Activated CD4-positive, alpha-beta memory T cell treated with anti-CD3 and anti-CD28 coated beads for 36 hours (primary cell): ENCODE results near the gene GRID1. TPM values are rescaled to one million over a fixed set of nuclear protein-coding genes. Genes with fewer than 3 reads are reported as not detected.

ENCODE experiments used
- CTCF ChIA-PET: fragments of 350-600 bp; sonication (Branson Sonifier 250); formaldehyde crosslinking; loops from one replicate; lab custom pipeline; 2021; ENCODE audit warnings: antibody characterized with exemption, inconsistent platforms; lab: Charles Lee
- POLR2A ChIA-PET: fragments of 350-600 bp; sonication (Branson Sonifier 250); formaldehyde crosslinking; loops from one replicate; lab custom pipeline; 2021; ENCODE audit warnings: antibody characterized with exemption; lab: Charles Lee
- DNase-seq: peaks from one replicate; pipeline ENCODE4 v3.0.0-alpha.2; 2020
- H3K27ac Mint-ChIP-seq: one replicate; pipeline ENCODE4 v1.8.0; 2021; ENCODE audit warnings: mixed read lengths
- H3K27me3 Mint-ChIP-seq: one replicate; pipeline ENCODE4 v1.8.0; 2021; ENCODE audit warnings: mixed read lengths
- H3K36me3 Mint-ChIP-seq: one replicate; pipeline ENCODE4 v1.8.0; 2021; ENCODE audit warnings: mixed read lengths
- H3K4me1 Mint-ChIP-seq: one replicate; pipeline ENCODE4 v1.8.0; 2021; ENCODE audit warnings: low read depth, mixed read lengths
- H3K4me3 Mint-ChIP-seq: one replicate; pipeline ENCODE4 v1.8.0; 2021; ENCODE audit warnings: mild to moderate bottlenecking, mixed read lengths
- H3K9me3 Mint-ChIP-seq: one replicate; pipeline ENCODE4 v1.8.0; 2021; ENCODE audit warnings: mixed read lengths
- intact Hi-C: fragments of 100-400 bp; cut with micrococcal nuclease; formaldehyde crosslinking; loops from one replicate; pipeline ENCODE4 v1.15.1; 2023
- total RNA-seq, 2 experiments: library from RNA; stranded (reverse); gene quantifications; one replicate each; pipeline ENCODE4 v1.2.3, GENCODE V29; 2021

GRID1 gene
- total RNA-seq, 2 experiments from 2014 or later: not detected

GRCh38 chr10:86312701-86313270, 53.8 kb downstream of the GRID1 start:
- DNase-seq: no peak
- peaks cover 4% of the 10 kb centered on the region for H3K27me3 Mint-ChIP-seq
- H3K27ac Mint-ChIP-seq: no peak overlapping the region
- no peak overlapping the region for H3K4me3 Mint-ChIP-seq
- no peaks in the 10 kb centered on the region for H3K9me3 Mint-ChIP-seq
- no peaks in the 10 kb centered on the region for H3K36me3 Mint-ChIP-seq
- ChIA-PET CTCF (no interaction called here), POLR2A (no interaction called here)
- intact Hi-C loops: no loop called here
- H3K4me1 Mint-ChIP-seq: no peaks in the 10 kb centered on the region

- POLR2A ChIA-PET: no interaction called here
- Mint-ChIP-seq H3K4me3 (no peak overlapping the region), H3K27ac (no peak overlapping the region), H3K36me3 (no peaks in the 10 kb centered on the region), H3K4me1 (no peaks in the 10 kb centered on the region), H3K27me3 (peaks cover 4% of the 10 kb centered on the region), H3K9me3 (no peaks in the 10 kb centered on the region)
- DNase-seq: no peak
- intact Hi-C loops: no loop called here
- CTCF ChIA-PET: no interaction called here
These were observed 54.7 kb downstream of the GRID1 start for GRCh38 chr10:86311906-86312305.

- DNase-seq: no peak
- no peaks in the 10 kb centered on the region for H3K36me3 Mint-ChIP-seq
- no peak overlapping the region for H3K4me3 Mint-ChIP-seq
- no peak overlapping the region for H3K27ac Mint-ChIP-seq
- H3K27me3 Mint-ChIP-seq: peaks cover 4% of the 10 kb centered on the region
- intact Hi-C loops: no loop called here
- POLR2A ChIA-PET: no interaction called here
- H3K9me3 Mint-ChIP-seq: no peaks in the 10 kb centered on the region
- no peaks in the 10 kb centered on the region for H3K4me1 Mint-ChIP-seq
- CTCF ChIA-PET: no interaction called here
These were observed 55.4 kb downstream of the GRID1 start for GRCh38 chr10:86311190-86311589.

- no peak for DNase-seq
- Mint-ChIP-seq H3K9me3 (no peaks in the 10 kb centered on the region), H3K36me3 (no peaks in the 10 kb centered on the region), H3K4me1 (no peaks in the 10 kb centered on the region), H3K4me3 (no peak overlapping the region), H3K27me3 (peaks cover 4% of the 10 kb centered on the region), H3K27ac (no peak overlapping the region)
- intact Hi-C loops: no loop called here
- ChIA-PET POLR2A (no interaction called here), CTCF (no interaction called here)
These were observed 55.9 kb downstream of the GRID1 start for GRCh38 chr10:86310702-86311101.

DNA sequence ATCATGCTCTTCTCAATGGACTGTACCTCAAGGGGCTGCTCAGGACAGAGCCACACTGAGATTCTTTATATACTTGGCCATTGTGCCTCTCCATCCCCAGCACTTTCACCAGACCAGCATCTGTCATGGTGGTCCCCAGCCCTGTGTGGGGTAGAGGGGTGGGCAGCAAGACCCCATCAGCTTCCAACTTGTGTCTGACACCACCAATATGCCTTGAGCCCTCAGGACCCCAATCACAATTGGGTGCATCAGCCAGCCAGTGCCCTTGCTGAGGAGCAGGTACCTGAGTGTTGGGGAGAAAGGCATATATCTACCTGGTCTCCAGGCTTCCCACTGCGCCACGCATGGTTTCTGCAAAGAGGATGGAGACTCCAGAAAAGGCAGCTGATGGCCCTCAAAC, 56.3 kb downstream of the GRID1 start:
- intact Hi-C loops: no loop called here
- no peaks in the 10 kb centered on the region for H3K36me3 Mint-ChIP-seq
- H3K9me3 Mint-ChIP-seq: no peaks in the 10 kb centered on the region
- no peak overlapping the region for H3K4me3 Mint-ChIP-seq
- peaks cover 5% of the 10 kb centered on the region for H3K27me3 Mint-ChIP-seq
- no peak for DNase-seq
- no peaks in the 10 kb centered on the region for H3K4me1 Mint-ChIP-seq
- POLR2A ChIA-PET: no interaction called here
- H3K27ac Mint-ChIP-seq: no peak overlapping the region
- CTCF ChIA-PET: no interaction called here

- CTCF ChIA-PET: no interaction called here
These were observed 58.5 kb downstream of the GRID1 start for GRCh38 chr10:86308056-86308455.

GRCh38 chr10:86306628-86307278, 59.8 kb downstream of the GRID1 start:
- peak; percentile 29 for DNase-seq
- ChIA-PET POLR2A (no interaction called here), CTCF (no interaction called here)
- Mint-ChIP-seq H3K9me3 (no peaks in the 10 kb centered on the region), H3K4me3 (no peak overlapping the region), H3K27me3 (peaks cover 9% of the 10 kb centered on the region), H3K36me3 (no peaks in the 10 kb centered on the region), H3K4me1 (no peaks in the 10 kb centered on the region), H3K27ac (no peak overlapping the region)
- intact Hi-C loops: no loop called here

More at GRCh38 chr10:86308056-86308455, 58.5 kb downstream of the GRID1 start:
- H3K27ac Mint-ChIP-seq: no peak overlapping the region
- H3K9me3 Mint-ChIP-seq: no peaks in the 10 kb centered on the region
- H3K4me3 Mint-ChIP-seq: no peak overlapping the region
- H3K4me1 Mint-ChIP-seq: no peaks in the 10 kb centered on the region
- POLR2A ChIA-PET: no interaction called here
- H3K36me3 Mint-ChIP-seq: no peaks in the 10 kb centered on the region
- peaks cover 8% of the 10 kb centered on the region for H3K27me3 Mint-ChIP-seq
- intact Hi-C loops: no loop called here
- no peak for DNase-seq

- Mint-ChIP-seq H3K27ac (no peak overlapping the region), H3K36me3 (no peaks in the 10 kb centered on the region), H3K4me1 (no peaks in the 10 kb centered on the region), H3K9me3 (no peaks in the 10 kb centered on the region), H3K27me3 (peaks cover 9% of the 10 kb centered on the region), H3K4me3 (no peak overlapping the region)
- intact Hi-C loops: no loop called here
- ChIA-PET POLR2A (no interaction called here), CTCF (no interaction called here)
- no peak for DNase-seq
These were observed 61.1 kb downstream of the GRID1 start for GRCh38 chr10:86305521-86305920.

GRCh38 chr10:86304436-86304835, 62.2 kb downstream of the GRID1 start:
- H3K27ac Mint-ChIP-seq: no peak overlapping the region
- intact Hi-C loops: no loop called here
- CTCF ChIA-PET: no interaction called here
- H3K9me3 Mint-ChIP-seq: no peaks in the 10 kb centered on the region
- no peaks in the 10 kb centered on the region for H3K4me1 Mint-ChIP-seq
- no peaks in the 10 kb centered on the region for H3K36me3 Mint-ChIP-seq
- POLR2A ChIA-PET: no interaction called here
- H3K4me3 Mint-ChIP-seq: no peak overlapping the region
- DNase-seq: no peak
- H3K27me3 Mint-ChIP-seq: peaks cover 7% of the 10 kb centered on the region

DNA sequence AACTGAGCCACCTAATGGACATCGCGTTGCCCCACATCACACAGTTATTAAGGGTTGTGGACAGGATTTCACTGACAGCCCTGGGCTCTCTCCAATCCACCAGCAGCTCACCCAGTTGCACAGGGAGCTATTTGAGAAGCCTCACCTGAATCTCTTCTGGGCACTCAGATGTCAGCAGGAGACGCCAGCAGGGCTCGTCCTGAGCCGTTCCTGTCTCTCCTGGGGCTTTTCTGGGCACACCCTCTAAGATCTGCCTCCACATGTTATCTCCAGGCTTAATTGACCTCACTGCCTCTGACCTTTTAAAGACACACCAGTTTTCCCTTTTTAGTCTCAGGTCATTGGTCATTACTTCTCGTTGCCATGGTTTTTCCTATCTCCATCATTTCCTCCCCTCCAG, 63.0 kb downstream of the GRID1 start:
- ChIA-PET POLR2A (no interaction called here), CTCF (interaction anchor here (0.7 kb wide), 1 partner anchor 96 kb away, joined by 3 read pairs; no protein-coding TSS in a partner anchor)
- no peak overlapping the region for H3K4me3 Mint-ChIP-seq
- DNase-seq: no peak
- no peaks in the 10 kb centered on the region for H3K4me1 Mint-ChIP-seq
- intact Hi-C loops: no loop called here
- H3K9me3 Mint-ChIP-seq: no peaks in the 10 kb centered on the region
- peaks cover 7% of the 10 kb centered on the region for H3K27me3 Mint-ChIP-seq
- H3K27ac Mint-ChIP-seq: no peak overlapping the region
- no peaks in the 10 kb centered on the region for H3K36me3 Mint-ChIP-seq

GRCh38 chr10:86301971-86302370, 64.6 kb downstream of the GRID1 start:
- H3K27me3 Mint-ChIP-seq: peaks cover 7% of the 10 kb centered on the region
- no peak overlapping the region for H3K27ac Mint-ChIP-seq
- H3K9me3 Mint-ChIP-seq: no peaks in the 10 kb centered on the region
- DNase-seq: no peak
- H3K4me1 Mint-ChIP-seq: no peaks in the 10 kb centered on the region
- intact Hi-C loops: no loop called here
- ChIA-PET CTCF (no interaction called here), POLR2A (no interaction called here)
- no peak overlapping the region for H3K4me3 Mint-ChIP-seq
- no peaks in the 10 kb centered on the region for H3K36me3 Mint-ChIP-seq

DNA sequence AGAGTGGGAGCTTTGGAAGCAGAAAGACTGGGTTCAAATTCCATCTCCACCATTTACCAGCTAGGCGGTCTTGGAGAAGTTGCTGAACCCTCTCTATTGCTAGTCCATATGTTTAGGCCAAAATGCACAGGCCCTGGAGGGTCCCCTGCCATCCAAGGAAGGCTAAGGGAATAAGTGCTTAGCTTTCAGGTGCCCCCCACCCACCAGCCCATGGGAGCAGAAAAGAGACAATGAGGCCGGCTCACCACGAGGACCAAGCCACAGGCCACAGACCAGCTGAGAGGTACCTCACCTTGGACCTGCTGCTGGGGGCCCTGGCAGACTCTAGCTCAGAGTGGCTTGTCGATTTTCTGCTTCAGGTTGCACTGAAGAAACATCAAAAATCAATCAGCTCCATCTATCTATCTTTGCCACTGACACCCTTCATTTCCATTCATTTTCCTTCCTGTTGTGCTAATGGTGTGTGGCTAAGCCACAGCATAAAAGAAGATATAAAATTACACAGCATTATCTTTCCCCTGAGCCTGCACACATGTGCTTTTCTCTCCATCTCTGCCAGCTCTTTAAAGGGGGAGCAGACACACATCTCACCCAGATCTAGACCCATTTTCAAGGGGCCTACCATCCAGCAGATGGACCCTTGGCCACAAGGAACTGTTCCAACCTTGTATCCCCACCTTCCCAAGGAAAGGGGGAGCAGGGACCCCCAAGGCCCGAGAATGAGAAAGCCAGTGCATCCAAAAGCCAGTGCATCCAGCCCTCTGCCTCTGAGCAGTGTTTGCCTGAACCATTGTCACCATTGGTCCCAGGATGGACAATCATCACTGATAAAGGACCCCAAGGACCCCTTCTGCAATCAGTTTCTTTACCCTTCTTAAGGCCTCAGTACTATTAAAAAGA, 65.4 kb downstream of the GRID1 start:
- intact Hi-C loops: no loop called here
- Mint-ChIP-seq H3K27ac (no peak overlapping the region), H3K4me3 (no peak overlapping the region), H3K9me3 (no peaks in the 10 kb centered on the region), H3K4me1 (no peaks in the 10 kb centered on the region), H3K27me3 (peaks cover 7% of the 10 kb centered on the region), H3K36me3 (no peaks in the 10 kb centered on the region)
- ChIA-PET CTCF (no interaction called here), POLR2A (no interaction called here)
- DNase-seq: no peak
